Stimulated activated naive CD8-positive, alpha-beta T cell treated with anti-CD3 and anti-CD28 coated beads, Interleukin-15, Interleukin-2, amounts not matched to agents 100 U/mL and 50 U/mL, for 24 hours (primary cell): ENCODE measurements around the gene TPPP3.
"Not testable (repeated sequence)": the region's sequence is repeated elsewhere in the genome, so short reads cannot be mapped to it uniquely, and the experiment has no call there.

ENCODE experiments used
- ATAC-seq: fragments of 150-1000 bp; cut with Tn5 transposase; one replicate; pipeline ENCODE4 v1.10.0; 2021
- DNase-seq: peaks from one replicate; pipeline ENCODE4 v3.0.0; 2021

Gene TPPP3

DNA sequence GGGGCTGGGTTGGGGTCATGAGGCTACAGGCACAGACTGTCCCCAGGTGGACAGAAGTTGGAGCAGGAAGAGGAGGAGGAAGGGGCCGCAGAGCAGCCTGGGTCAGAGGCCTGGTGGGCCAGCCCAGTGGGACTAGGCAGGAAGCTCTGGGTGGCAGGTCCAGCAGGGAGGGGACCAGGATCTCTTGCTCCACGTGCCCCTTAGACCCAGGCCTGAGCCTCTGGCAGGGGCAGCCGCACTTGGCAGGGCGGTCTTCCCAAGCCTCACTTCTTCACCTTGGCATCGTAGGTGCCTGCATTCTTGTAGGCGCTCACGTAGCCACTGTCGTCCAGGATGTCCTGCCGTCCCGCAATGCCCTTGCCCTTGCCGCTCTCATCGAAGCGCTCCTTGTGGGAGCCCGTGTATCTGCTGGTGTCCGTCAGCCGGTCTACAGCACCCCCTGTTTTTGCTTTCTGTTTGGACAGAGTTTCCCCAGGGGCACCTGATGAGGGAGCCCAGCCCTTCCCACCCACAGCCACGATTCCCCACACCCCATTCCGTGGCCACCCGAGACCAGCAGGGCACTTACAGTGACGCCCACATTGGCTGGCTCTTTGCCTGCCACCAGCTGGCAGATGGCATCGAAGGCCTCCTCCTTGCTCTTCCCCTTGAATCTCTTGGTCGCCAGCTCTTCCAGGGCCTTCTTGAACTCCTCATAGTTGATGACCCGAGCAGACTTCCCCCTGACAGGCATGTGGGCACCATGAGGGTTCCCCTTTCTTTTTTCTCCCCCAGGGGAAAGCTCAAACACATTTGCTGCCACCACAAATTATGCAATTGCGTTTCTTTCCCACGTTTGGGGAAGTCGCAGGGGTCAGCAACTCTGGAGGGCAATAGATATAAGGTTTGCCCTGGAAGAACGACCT lies 3.1 kb downstream of the TPPP3 start:
- ATAC-seq (no peak), DNase-seq (no peak)

DNA sequence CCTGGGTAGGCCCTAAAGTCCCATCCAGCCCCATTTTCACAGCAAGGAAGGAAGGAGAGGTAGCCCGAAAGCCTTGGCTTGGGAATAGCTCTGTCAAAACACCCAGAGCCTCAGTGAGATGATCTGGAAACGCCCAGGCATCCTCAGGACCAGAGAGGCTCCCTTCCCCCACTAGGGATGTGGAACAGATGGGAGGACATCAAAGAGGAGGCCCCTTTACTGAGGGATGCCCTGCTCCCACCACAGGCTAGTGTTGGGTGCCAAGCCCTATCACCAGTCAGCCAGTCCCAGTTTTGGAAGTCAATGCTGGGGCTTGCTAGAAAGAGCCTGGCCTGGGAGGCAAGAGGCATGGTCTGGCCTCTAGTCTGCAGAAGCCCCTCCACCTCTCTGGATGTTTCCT lies 4.7 kb downstream of the TPPP3 start:
- ATAC-seq (no peak), DNase-seq (no peak)

DNA sequence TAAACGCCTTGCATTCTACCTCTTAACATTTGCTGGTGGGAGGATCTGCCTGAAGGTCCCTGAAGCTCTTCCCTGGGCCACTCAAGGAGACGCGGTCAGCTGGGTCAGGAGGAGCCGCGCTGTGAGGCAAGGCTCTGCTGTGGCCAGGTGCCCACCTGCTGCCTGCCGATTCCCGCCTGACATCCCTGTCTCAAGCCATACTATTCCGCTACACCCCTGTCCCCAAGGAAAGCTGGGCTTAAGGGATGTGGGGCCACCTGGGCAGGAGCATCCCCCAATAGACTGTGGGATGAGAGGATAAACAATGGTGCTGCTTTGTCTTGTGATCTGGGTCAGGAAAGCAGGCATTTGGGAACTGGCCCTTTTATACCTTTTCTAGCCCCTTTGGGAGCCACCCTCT lies 5.1 kb downstream of the TPPP3 start:
- DNase-seq, result no peak
- no peak for ATAC-seq

DNA sequence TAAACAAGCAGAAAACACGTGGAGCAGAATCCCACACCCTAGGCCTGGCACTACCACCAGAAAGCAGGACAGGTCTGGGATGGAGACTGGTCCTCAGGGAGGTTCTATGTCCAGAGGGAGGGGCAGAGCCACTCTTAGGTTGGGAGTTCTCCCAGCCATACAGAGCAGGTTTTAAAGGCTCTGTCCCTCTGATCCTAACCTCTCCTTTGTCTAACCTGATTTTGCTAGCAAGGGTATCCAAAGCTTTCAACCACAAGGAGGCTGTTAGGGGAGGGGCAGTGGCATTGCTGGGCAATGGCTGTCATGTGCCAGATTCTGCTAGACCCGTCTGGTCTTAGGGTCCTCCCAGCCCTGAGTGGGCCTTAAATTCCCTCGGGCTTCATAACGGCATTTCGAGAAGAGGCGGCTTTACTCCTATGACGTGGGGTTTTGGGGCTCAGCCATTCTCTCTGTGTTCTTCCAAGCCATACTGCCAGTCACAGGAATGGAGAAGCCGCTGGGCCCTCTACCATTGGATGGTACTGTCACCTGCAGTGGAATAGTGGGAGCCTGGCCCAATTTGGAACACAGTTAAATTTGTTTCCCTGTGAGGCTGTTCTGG lies 5.7 kb downstream of the TPPP3 start:
- ATAC-seq (no peak), DNase-seq (no peak)

DNA sequence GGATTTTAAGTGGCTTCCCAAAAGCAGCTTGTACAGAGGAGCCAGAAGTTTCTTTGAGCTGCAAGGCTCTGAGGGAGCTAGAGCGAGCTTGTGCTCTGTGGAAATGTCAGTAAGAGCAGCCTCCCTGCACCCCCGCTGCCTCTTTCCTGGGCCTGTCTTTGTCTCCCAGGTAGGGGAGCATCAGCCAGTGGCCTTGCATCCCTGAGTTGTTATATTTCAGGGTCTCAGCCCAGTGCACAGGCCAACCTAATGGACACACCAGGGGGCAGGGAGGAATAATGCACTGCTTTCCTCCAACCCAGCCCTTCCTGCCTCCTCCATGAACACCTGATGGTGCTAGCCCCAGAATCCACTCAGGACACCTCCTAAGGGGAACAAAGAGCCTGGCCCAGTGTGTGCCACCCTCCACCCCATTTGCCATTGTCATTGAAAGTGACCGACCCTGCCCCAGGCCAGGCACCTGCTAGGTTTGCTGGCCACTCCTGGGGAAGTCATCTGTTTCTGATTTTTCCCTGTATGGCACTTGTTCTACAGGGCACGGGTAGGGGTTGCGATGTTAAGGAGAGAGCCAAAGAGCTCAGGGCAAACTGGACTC lies 6.3 kb downstream of the TPPP3 start:
- no peak for ATAC-seq
- DNase-seq, result no peak

DNA sequence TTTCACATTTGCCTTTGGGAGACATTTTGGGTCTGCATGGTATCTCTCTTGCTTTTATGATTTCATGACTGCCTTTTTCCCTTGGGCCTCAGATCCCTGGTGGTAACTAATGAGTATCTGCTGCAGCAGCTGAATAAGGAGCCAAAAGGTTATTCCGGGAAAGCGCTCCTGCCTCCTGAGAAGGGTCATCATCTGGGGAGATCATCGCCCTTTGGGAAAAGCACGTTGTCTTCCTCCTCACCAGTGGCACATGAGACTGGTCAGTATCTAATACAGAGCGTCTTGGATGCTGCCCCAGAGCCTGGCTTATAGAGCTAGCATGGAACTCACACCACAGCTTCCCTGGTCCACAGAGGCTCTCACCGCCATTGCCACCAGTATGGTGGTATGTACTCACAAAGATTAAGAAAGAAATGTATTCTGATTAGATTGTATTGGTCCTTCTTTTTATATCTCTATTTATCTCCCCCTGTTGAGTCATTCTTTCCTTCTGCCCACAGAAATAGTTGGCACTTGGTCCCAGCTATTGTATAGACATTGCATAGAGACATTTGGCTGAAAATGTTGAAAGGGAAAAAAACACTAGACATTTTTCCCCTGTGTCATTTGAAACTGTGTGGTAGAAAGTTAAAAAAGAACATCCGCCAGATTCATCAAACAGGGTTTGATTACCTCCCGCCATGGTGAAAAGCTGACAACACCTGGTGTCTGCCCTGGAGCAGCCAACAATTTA lies 8.4 kb downstream of the TPPP3 start:
- ATAC-seq, result peak; percentile 45

DNA sequence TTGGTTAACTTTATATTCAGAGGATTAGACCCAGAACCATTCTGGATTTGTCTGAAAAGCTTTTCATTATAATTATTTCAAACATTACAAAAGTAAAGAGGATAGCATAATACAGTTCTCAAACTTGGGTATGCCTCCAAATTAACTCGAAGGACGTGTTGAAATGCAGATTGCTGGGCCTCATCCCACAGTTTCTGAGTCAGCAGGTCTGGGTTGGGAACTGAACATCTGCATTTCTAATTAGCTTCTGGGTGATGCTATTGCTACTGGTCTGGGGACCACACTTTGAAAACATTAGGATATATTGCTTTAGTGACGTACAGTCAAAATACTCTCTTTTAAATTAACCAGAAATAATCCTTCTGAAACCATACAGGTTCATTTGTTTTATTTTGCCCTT lies 10.0 kb downstream of the TPPP3 start:
- no peak for DNase-seq

More for the DNA sequence above, 8.4 kb downstream of the TPPP3 start:
- DNase-seq, result no peak

DNA sequence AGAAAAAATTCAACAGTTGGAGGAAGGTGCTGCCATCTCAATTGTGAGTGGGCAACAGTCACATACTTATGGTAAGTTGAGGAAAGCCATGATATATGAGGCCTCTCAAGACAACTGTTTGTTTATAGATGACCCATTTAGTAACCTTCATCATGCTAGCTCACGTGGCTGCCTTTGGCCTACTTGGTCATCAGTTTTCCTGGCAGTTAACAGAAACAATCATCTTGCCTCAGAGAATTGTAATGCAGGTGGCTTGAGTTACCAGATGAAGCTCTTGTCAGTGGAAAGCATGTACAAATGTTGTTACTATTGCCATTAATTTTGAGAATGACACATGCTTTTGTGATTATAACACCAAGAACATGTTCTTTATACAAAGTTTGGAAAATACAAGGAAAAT lies 14.7 kb downstream of the TPPP3 start:
- ATAC-seq (no peak), DNase-seq (no peak)

More for the DNA sequence above, 10.0 kb downstream of the TPPP3 start:
- no peak for ATAC-seq

DNA sequence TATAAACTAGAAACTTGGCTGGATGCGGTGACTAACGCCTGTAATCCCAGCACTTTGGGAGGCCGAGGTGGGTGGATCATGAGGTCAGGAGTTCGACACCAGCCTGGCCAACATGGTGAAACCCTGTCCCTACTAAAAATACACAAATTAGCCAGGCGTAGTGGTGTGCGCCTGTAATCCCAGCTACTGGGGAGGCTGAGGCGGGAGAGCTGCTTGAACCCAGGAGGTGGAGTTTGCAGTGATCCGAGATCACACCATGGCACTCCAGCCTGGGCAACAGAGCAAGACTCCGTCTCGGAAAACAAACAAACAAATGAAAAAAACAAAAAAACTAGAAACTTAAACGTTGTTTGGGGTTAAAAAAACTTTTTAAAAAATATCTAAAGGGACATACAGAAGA lies 17.3 kb downstream of the TPPP3 start:
- not testable (repeated sequence) for DNase-seq, ATAC-seq

DNA sequence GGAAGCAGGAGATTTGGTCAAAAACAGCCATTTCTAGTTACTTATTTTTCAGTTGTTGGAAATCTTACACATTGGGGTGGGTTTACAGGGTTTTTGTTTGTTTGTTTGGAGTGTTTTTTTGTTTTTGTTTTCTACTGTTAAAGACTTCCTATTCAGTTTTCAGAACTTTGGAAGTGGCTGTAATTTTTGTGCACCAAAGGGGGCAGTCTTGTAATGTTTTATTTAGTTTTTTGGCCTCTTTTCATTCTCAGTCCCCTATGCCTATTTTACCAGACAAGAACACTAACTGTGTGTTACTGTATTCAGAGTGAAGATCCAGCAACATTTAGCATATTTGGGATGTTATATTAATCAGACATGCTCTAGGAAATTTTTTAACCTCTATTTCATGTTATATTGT lies 20.6 kb downstream of the TPPP3 start:
- ATAC-seq (no peak), DNase-seq (no peak)

DNA sequence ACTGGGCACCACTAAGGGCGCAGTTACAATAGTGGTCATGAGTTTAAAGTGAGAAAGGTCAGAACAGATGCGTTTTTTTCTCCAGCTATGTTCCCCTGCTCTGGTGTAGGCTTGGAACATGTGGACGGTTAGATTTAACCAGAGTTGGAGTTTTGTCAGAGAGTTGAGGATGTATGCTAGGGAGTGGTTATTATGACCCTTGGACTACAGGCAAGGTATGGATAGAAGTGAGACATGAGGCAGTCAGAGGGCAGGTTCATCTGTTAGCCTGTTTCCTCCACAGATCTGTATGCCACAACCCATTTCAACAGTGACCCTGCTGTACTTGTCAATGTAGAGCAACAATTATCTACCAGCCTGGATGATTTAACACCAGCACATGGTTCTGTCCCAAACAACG lies 22.6 kb downstream of the TPPP3 start:
- no peak for ATAC-seq
- DNase-seq, result no peak

DNA sequence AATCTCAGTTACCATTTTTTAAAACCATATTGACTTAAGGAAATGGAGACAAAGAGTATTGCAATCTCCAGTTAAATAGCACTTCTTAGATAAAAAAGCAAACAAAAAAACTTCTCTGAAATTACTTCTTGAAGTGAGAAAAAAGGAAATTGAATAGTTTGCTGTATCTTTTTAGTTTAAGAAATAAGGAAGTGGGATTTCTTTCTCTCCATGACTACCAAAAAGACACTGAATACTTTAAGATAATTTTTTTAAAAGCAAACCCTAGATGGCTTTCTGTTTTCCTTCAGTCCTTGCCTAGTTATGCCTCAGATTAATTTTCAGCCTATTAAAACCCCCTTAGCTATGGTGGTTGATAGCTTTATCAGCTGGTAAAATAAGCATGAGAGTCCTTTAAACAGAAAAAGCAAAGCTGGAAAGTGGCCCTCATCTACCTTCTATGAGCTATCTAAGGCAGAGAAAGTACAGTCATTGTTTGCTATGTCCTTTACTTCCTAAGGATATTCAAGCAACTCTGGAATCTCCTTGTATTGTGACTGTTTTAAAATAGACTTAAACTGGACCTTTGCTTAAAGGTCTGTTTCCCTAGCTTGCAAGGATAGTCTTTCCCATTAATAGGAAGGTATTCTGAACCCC lies 28.6 kb downstream of the TPPP3 start:
- DNase-seq (no peak), ATAC-seq (no peak)

DNA sequence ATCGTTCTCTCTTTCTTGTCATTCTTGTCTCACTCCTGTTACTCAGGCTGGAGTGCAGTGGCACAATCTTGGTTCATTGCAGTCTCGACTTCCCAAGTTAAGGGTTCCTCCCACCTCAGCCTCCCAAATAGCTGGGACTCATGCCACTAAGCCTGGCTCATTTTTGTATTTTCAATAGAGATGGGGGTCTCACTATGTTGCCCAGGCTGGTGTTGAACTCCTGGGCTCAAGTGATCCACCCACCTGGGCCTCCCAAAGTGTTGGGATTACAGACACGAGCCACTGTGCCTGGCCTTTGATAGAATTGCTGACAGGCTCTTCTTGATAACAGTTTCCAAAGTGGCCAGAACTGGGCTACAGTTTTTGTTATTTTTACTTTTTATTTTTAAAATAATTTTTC lies 32.3 kb downstream of the TPPP3 start:
- no peak for ATAC-seq
- no peak for DNase-seq

DNA sequence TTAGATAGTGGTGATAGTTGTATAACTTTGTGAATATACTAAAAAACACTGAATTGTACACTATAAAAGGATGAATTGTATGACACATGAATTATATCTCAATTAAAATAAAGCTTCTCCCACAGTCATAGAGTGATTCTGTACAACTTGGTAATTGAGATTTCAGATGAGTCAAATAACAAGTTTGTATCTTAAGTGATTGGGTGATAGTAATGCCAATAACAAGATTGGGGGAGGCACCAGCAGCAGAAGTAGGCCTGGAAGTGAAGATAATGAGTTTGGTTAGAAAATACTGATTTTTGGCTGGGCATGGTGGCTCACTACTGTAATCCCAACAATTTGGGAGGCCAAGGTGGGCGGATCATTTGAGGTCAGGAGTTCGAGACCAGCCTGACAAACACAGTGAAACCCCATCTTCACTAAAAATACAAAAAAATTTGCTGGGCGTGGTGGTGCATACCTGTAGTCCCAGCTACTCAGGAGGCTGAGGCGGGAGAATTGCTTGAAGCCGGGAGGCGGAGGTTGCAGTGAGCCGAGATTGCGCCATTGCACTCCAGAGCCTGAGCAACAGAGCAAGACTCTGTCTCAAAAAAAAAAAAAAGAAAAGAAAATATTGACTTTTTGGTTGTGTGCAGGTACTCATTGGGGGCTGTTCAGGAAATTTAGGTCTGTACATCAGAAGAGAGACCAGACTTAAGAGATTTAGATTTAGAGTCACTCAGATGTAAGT lies 33.6 kb downstream of the TPPP3 start:
- not testable (repeated sequence) for ATAC-seq

DNA sequence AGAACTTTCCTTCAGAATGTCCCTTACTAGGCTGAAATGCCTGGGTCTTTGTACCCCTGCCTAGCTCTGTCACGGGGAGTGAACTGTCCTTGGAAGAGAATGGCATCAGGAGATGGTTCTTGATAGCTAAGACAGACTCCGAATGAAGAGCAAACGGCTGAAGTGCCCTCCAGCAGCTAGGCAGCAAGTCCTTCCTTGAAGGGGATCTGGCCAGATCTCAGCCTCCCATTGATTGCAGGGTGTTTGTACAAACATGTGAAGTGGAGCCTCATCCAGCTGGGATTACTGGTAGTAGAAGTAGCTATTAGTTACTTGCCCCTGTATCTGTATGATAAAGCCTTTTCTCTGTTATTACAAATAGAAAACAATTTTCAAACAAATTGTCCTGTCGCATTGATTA lies 35.7 kb downstream of the TPPP3 start:
- ATAC-seq (no peak), DNase-seq (no peak)

More for the DNA sequence above, 33.6 kb downstream of the TPPP3 start:
- not testable (repeated sequence) for DNase-seq

DNA sequence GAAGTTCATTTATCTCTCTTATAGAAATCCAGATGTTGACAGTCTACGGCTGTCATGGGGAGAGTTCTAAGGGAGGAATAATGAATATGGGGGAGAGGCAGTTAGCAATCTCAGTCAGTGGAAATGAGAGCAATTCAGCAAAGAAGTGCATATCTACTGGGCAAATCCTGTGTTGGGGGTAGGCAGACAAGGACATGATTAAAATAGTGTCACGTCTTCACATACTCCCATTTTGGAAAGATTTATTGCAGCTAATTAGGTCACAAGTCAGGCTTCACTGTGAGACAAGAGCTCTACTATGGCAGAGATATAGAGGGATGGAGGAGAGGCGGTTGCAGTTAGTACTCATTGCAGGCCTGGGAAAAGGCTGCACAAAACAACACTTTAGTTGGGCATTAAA lies 36.9 kb downstream of the TPPP3 start:
- no peak for ATAC-seq
- DNase-seq, result no peak

DNA sequence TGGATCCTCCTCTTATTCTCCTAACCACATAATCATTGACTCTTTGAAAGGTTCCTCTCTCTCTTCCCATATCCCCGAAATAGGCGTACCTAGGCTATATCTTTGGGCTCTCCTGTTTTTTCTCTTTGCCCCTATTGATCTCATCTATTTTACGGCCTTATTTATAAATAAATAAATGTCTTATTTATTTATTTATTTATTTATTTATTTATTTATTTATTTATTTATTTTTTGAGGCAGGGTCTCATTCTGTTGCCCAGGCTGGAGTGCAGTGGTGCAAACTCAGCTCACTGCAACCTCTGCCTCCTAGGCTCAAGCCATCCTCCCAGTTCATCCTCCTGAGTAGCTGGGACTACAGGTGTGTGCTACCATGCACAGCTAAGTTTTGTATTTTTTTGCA lies 40.8 kb downstream of the TPPP3 start:
- ATAC-seq, DNase-seq: not testable (repeated sequence)

DNA sequence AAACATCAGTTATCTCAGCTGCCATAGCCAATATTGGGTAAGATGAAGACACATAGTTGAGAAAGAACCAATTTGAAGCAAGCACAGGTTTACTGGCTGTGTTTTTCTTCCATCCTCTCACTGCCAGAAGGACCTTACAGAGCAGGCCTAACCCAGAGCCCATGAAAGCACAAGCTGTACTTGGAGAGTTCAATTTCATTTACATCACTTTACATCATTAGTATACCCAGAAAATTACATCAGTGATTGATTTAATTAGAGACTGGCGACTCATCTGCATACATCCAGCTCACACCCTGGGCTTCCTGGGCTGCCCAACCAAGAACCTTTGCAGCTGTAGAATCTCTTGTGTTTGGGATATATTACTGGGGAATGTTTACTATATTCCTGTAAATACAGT lies 43.0 kb downstream of the TPPP3 start:
- ATAC-seq, result no peak
- no peak for DNase-seq

DNA sequence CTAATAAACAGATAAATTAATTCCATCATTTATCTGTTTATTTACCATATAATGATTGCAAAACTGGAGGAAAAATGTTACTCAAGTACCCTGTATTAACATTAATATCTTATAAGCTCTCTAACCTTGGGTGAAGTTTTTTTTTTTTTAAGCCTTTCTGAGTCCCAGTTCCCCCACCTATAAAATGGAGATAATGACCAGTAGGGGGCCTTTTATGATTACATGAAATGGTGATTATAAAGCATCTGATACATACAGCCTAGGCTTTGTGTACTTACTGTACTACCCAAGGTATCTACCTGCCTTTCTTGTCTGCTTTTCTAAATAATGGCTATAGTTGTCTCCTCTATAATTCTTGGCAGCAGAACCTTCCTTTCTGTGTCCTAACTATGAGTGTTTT lies 44.1 kb downstream of the TPPP3 start:
- peak; percentile 57 for ATAC-seq
- DNase-seq, result no peak

DNA sequence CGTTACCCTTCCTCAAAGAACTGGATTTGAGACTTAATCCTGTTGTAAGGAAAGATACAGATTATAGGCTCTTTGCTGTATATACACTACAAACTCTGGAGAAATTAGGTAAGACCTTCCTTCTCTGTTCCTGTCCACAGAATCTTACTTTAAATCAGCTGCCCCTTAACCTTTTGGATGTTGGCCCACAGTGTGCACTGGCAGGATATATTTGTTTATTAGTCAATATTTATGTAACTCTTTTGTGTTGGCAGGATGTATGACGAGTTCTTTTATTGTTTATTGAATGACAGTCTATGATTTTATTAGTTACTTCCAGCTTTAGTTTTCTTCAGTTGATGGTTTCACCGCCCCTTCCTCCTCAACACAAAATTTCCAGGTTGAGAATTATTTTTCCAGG lies 47.0 kb downstream of the TPPP3 start:
- DNase-seq (no peak), ATAC-seq (no peak)

DNA sequence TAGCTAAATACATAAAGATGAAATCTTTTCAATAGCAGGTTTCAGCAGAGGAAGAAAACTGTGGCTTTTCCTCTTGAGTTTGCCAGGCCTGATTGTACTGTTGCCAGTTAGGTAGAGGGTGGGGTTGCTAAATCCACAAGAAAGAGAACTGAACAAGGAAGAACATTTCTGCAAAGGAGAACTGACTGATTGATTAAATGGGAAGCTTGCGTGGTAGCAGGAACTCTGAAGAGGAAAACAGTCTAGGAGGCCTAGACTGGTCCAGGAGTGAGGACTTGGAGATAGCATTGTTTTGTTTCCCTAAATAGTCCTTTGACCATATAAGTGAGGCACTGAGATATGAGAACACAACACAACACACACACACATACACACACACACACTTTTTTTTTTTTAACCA lies 47.9 kb downstream of the TPPP3 start:
- ATAC-seq (no peak), DNase-seq (no peak)
